Measurements from ENCODE around the gene TNKS1BP1.

DNA sequence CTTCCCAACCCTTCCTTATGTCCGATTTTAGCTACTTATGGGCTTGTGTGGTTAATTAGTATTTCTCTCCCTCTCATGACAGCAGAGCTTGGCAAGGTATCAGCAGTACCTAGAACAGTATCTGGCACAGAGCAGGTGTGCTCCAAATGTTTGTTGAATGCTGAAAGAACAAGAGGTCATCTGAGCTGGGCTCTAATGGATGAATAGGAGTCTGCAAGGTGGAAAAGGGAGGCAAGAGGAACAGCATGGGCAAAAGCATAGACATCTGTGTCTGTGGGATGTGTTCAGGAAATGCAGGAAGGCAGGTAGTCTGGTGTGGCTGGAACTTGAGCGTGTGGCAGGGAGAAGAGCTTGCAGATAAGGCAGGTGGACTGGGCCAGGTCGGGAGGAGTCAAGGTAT lies 37.2 kb upstream of the TNKS1BP1 start:
- no peak for TF ChIP-seq TCF7 (CRISPR knock-in tag; IDR thresholded peaks at IDR 0.05; ENCODE audit: low read depth)
- no peak for TF ChIP-seq NR1H2 (CRISPR knock-in tag; IDR thresholded peaks at IDR 0.05)
- TF ChIP-seq NR2C2 (CRISPR knock-in tag; IDR thresholded peaks at IDR 0.05) = no peak

Measured in WTC11 (cell line).